Measurements from ENCODE around the gene CACNA1S. TPM values are rescaled to one million over a fixed set of nuclear protein-coding genes. Genes with fewer than 3 reads are reported as not detected.

Gene CACNA1S
- total and polyA plus RNA-seq, 2 of the 8 experiments (the other 6 are each of a cell fraction or from before 2014, with no cell fraction given) = 0.06 TPM; not detected in 1

DNA sequence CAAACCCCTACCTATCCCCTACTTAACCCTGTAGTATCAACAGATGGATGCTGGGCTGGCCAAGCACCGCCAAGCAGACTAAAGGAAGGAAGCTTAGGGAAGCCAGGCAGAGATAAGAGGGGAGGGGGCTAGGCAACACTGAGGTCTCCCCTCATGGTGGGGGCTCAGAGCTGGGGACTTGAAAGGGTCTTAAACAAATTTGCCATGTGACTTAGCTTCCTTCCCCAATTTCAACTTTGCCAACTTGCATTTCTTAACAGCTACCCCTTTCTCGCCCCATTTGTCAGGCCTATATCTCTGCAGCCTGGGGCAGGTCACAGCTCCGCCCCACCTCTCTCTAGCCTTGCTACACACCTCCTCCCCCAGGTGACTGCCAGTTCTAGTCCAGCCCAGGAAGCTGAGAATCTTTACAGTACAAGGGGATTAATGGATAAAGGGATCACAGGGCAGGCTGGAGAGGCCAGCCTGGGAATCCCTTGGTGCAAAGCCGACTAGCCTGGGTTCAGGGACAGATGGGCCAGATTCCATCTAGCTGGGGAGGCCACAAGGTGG, 92.1 kb downstream of the CACNA1S start (continued):
- TF ChIP-seq CTCF (IDR thresholded peaks at IDR 0.05; ENCODE audit: control extremely low read depth in 1 of 3, insufficient read depth in 1 of 3, low read depth in 1 of 3, low read length in 3 of 3) (no peak), CEBPB (IDR thresholded peaks at IDR 0.05; ENCODE audit: low read depth, low read length) (no peak), E2F6 (IDR thresholded peaks at IDR 0.05) (no peak), PHF8 (conservative IDR thresholded peaks at IDR 0.05; ENCODE audit: low read depth, low read length) (no peak), MAX (IDR thresholded peaks at IDR 0.05) (no peak), CTBP2 (IDR thresholded peaks at IDR 0.05; ENCODE audit: borderline replicate concordance, insufficient read depth, insufficient read length, low read length) (no peak), EGR1 (IDR thresholded peaks at IDR 0.05; ENCODE audit: borderline replicate concordance, low read depth, low read length) (no peak), TEAD4 (IDR thresholded peaks at IDR 0.05; ENCODE audit: low read depth, low read length) (no peak), SP4 (IDR thresholded peaks at IDR 0.05; ENCODE audit: low read length) (no peak), RAD21 (IDR thresholded peaks at IDR 0.05 in 1 of 2, conservative IDR thresholded peaks at IDR 0.05 in 1 of 2; ENCODE audit: low read depth in 2 of 2, low read length in 2 of 2) (no peak), RNF2 (IDR thresholded peaks at IDR 0.05; ENCODE audit: borderline replicate concordance, low read depth, low read length, missing control alignments, poor library complexity, severe bottlenecking) (no peak)

Data from H1 (cell line).